Measurements from ENCODE around the gene FBXL14.

DNA sequence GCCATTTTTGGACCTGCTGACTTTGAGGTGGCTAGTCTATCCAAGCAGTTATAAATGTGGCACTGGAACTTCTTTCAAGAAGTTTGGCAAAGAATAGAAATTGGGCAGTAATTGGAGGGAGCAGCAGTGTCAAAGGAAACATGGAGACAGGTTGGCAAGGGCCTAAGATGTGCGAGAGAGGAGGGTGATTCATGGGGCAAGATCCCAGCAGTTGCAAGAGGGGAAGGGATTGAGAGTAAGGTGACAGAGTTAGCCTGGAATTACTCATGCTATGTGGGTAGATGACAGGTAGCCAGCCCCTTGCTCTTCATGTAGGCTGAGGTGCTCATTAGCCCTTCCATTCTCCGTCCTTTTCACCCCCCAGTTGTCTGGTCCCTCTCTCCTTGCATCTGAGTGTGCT is 42.2 kb downstream of the FBXL14 start:
- TF ChIP-seq REST (IDR thresholded peaks at IDR 0.05; ENCODE audit: borderline replicate concordance in 1 of 2, low read depth in 1 of 2, low read length in 2 of 2): no peak
- TF ChIP-seq MED1 (CRISPR knock-in tag; IDR thresholded peaks at IDR 0.05): no peak
- TF ChIP-seq IRF2 (CRISPR knock-in tag; IDR thresholded peaks at IDR 0.05): no peak
- TF ChIP-seq, protein P1, sequence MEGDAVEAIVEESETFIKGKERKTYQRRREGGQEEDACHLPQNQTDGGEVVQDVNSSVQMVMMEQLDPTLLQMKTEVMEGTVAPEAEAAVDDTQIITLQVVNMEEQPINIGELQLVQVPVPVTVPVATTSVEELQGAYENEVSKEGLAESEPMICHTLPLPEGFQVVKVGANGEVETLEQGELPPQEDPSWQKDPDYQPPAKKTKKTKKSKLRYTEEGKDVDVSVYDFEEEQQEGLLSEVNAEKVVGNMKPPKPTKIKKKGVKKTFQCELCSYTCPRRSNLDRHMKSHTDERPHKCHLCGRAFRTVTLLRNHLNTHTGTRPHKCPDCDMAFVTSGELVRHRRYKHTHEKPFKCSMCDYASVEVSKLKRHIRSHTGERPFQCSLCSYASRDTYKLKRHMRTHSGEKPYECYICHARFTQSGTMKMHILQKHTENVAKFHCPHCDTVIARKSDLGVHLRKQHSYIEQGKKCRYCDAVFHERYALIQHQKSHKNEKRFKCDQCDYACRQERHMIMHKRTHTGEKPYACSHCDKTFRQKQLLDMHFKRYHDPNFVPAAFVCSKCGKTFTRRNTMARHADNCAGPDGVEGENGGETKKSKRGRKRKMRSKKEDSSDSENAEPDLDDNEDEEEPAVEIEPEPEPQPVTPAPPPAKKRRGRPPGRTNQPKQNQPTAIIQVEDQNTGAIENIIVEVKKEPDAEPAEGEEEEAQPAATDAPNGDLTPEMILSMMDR (CRISPR knock-in tag; IDR thresholded peaks at IDR 0.05): no peak
- TF ChIP-seq AGO1 (IDR thresholded peaks at IDR 0.05; ENCODE audit: low read depth, low read length, poor library complexity, severe bottlenecking): no peak
- TF ChIP-seq MAFK (conservative IDR thresholded peaks at IDR 0.05 in 1 of 2, IDR thresholded peaks at IDR 0.05 in 1 of 2; ENCODE audit: low read length in 2 of 2): no peak
- TF ChIP-seq SMC3 (IDR thresholded peaks at IDR 0.05; ENCODE audit: low read length): no peak
- TF ChIP-seq EP300 (IDR thresholded peaks at IDR 0.05; ENCODE audit: low read depth in 2 of 2, low read length in 2 of 2): no peak
- no peak for TF ChIP-seq EP300 (CRISPR knock-in tag; IDR thresholded peaks at IDR 0.05; ENCODE audit: borderline replicate concordance)

Data from HepG2 (cell line).